SK-N-SH (cell line): ENCODE results near the gene IRAK2. TPM values are rescaled to one million over a fixed set of nuclear protein-coding genes. Genes with fewer than 3 reads are reported as not detected.

Experiments used
- CTCF ChIA-PET: fragments of 300-600, 350-600 bp; formaldehyde crosslinking; extraction: SDS; loops from one replicate; lab custom pipeline; 2021; lab: Yijun Ruan, JAX
- POLR2A ChIA-PET: fragments of 350-600 bp; sonication (Branson Sonifier 250); formaldehyde crosslinking; extraction: SDS; loops from one replicate; lab custom pipeline; 2020; ENCODE audit warnings: antibody characterized with exemption, inconsistent platforms; lab: Yijun Ruan, JAX
- DNase-seq: peaks from one replicate; pipeline ENCODE4 v3.0.0; 2012
- H2AFZ ChIP-seq: fragments of 200-600 bp; sonication (generic); 2 replicates; pipeline ENCODE4 v1.8.1; 2016; ENCODE audit warnings: antibody characterized with exemption, mild to moderate bottlenecking, low read depth
- H3F3A ChIP-seq: fragments of 200-600 bp; sonication (generic); replicated peaks from 2 replicates; pipeline ENCODE3; 2016; ENCODE audit warnings: antibody characterized with exemption, mild to moderate bottlenecking; ENCODE audit not compliant: insufficient read depth
- H3K27ac ChIP-seq, 2 experiments: fragments of 200-500 bp in 1 of 2; fragments of 200-600 bp in 1 of 2; sonication (Bioruptor generic) in 1 of 2; sonication (generic), shearing (Covaris generic) in 1 of 2; 2 replicates each; pipeline versions ENCODE4 v1.5.1 to v1.6.1; 2014 to 2016; ENCODE audit warnings: low read depth in 2 of 2, inconsistent platforms in 1 of 2, low read length in 1 of 2, mild to moderate bottlenecking in 1 of 2, mixed read lengths in 1 of 2
- H3K27me3 ChIP-seq: fragments of 200-600 bp; sonication (generic), shearing (Covaris generic); 2 replicates; pipeline ENCODE4 v1.6.1; 2016; ENCODE audit warnings: mixed run types; ENCODE audit not compliant: insufficient read depth
- H3K36me3 ChIP-seq, 2 experiments: fragments of 200-500 bp in 1 of 2; fragments of 200-600 bp in 1 of 2; sonication (Bioruptor generic) in 1 of 2; sonication (generic) in 1 of 2; replicated peaks in 1 of 2; 2 replicates each; pipeline versions ENCODE3 to v1.5.1; 2014 to 2016; ENCODE audit warnings: low read length in 1 of 2, mild to moderate bottlenecking in 1 of 2; ENCODE audit not compliant: insufficient read depth in 2 of 2, control insufficient read depth in 1 of 2
- H3K4me1 ChIP-seq, 2 experiments: fragments of 200-500 bp in 1 of 2; fragments of 200-600 bp in 1 of 2; sonication (Bioruptor generic) in 1 of 2; sonication (generic), shearing (Covaris generic) in 1 of 2; 2 replicates each; pipeline versions ENCODE4 v1.5.1 to v1.6.1; 2014 to 2016; ENCODE audit warnings: low read depth in 1 of 2, low read length in 1 of 2, mixed run types in 1 of 2; ENCODE audit not compliant: insufficient read depth in 2 of 2, control insufficient read depth in 1 of 2
- H3K4me2 ChIP-seq: fragments of 200-600 bp; sonication (generic), shearing (Covaris generic); 2 replicates; pipeline ENCODE4 v1.6.1; 2017; ENCODE audit warnings: mixed run types
- H3K4me3 ChIP-seq, 2 experiments: fragments of 200-500 bp in 1 of 2; fragments of 200-600 bp in 1 of 2; sonication (Bioruptor generic) in 1 of 2; sonication (generic), shearing (Covaris generic) in 1 of 2; 2 replicates each; pipeline versions ENCODE4 v1.5.1 to v1.8.1; 2014 to 2016; ENCODE audit warnings: low read depth in 2 of 2, inconsistent platforms in 1 of 2, low read length in 1 of 2, mild to moderate bottlenecking in 1 of 2, mixed read lengths in 1 of 2, moderate library complexity in 1 of 2
- H3K79me2 ChIP-seq: fragments of 200-600 bp; sonication (generic); 2 replicates; pipeline ENCODE4 v1.8.1; 2017; ENCODE audit warnings: mild to moderate bottlenecking; ENCODE audit not compliant: insufficient read depth
- H3K9ac ChIP-seq: fragments of 200-600 bp; sonication (generic); 2 replicates; pipeline ENCODE4 v1.6.1; 2017; ENCODE audit warnings: mixed run types
- H3K9me2 ChIP-seq: fragments of 200-600 bp; sonication (generic); 2 replicates; pipeline ENCODE4 v1.6.1; 2017; ENCODE audit warnings: mixed run types
- H3K9me3 ChIP-seq: fragments of 200-600 bp; sonication (generic); 2 replicates; pipeline ENCODE4 v1.6.1; 2017; ENCODE audit warnings: mixed run types, mild to moderate bottlenecking, moderate library complexity
- H4K20me1 ChIP-seq: fragments of 200-600 bp; sonication (generic); 2 replicates; pipeline ENCODE4 v1.6.1; 2017; ENCODE audit warnings: mild to moderate bottlenecking, mixed run types; ENCODE audit not compliant: insufficient read depth
- CHD2 ChIP-seq: fragments of 150-350 bp; IDR thresholded peaks from 2 replicates; pipeline ENCODE4 v1.6.1; 2018; ENCODE audit warnings: low read length; ENCODE audit not compliant: partially characterized antibody
- FOXJ3 ChIP-seq: sonication (generic); formaldehyde crosslinking; IDR thresholded peaks from 2 replicates; pipeline ENCODE4 v1.5.1; 2020; ENCODE audit warnings: mild to moderate bottlenecking, missing genetic modification reagents
- GABPA ChIP-seq: IDR thresholded peaks from 2 replicates; pipeline ENCODE4 v1.4.0; 2012; ENCODE audit warnings: low read depth, mild to moderate bottlenecking
- GATA2 ChIP-seq: sonication (generic); formaldehyde crosslinking; IDR thresholded peaks from 2 replicates; pipeline ENCODE4 v1.5.0; 2020; ENCODE audit warnings: mild to moderate bottlenecking, missing genetic modification reagents
- JUND ChIP-seq: IDR thresholded peaks from 2 replicates; pipeline ENCODE4 v1.4.0; 2012
- MEF2A ChIP-seq: IDR thresholded peaks from 2 replicates; pipeline ENCODE4 v1.4.0; 2012; ENCODE audit warnings: low read depth, borderline replicate concordance
- POLR2AphosphoS5 ChIP-seq: IDR thresholded peaks from 2 replicates; pipeline ENCODE4 v1.6.1; 2012; ENCODE audit warnings: low read depth, low read length
- RAD21 ChIP-seq: IDR thresholded peaks from 2 replicates; pipeline ENCODE4 v1.6.1; 2012; ENCODE audit warnings: mild to moderate bottlenecking, low read length
- REST ChIP-seq: IDR thresholded peaks from 2 replicates; pipeline ENCODE4 v1.6.1; 2012; ENCODE audit warnings: mild to moderate bottlenecking, low read depth, low read length, moderate library complexity
- RFX5 ChIP-seq: IDR thresholded peaks from 2 replicates; pipeline ENCODE4 v1.6.1; 2012; ENCODE audit warnings: mild to moderate bottlenecking, improper control_type of control experiment, low read length
- RXRA ChIP-seq: IDR thresholded peaks from 2 replicates; pipeline ENCODE4 v1.4.0; 2012; ENCODE audit warnings: low read depth, mild to moderate bottlenecking, borderline replicate concordance
- TAF1 ChIP-seq: IDR thresholded peaks from 2 replicates; pipeline ENCODE4 v1.6.1; 2012; ENCODE audit warnings: low read depth, mild to moderate bottlenecking, low read length, moderate library complexity, borderline replicate concordance
- TCF12 ChIP-seq: IDR thresholded peaks from 2 replicates; pipeline ENCODE4 v1.4.0; 2012
- WGBS: methylation state at CpG from one replicate; pipeline ENCODE4 v1.1.6; 2017; ENCODE audit warnings: low lambda C conversion rate; 5-methylcytosine and 5-hydroxymethylcytosine counted together
- polyA plus RNA-seq, 3 experiments: library from polyadenylated mRNA; depleted of rRNA; stranded (reverse); fragments of >200 nt; gene quantifications; 2 replicates each; pipeline ENCODE4 v1.2.3, GENCODE V29; 2012
- TF ChIP-seq, protein P1 (sequence below): IDR thresholded peaks from 2 replicates; pipeline ENCODE4 v1.4.0; 2012; ENCODE audit warnings: low read depth
- TF ChIP-seq, protein P2 (sequence below): IDR thresholded peaks from 2 replicates; pipeline ENCODE4 v1.4.0; 2012; ENCODE audit warnings: low read depth, borderline replicate concordance
- TF ChIP-seq, protein P3 (sequence below): IDR thresholded peaks from 2 replicates; pipeline ENCODE4; 2012
- TF ChIP-seq, protein P4 (sequence below): fragments of 150-350 bp; IDR thresholded peaks from 2 replicates; pipeline ENCODE4 v1.6.1; 2017; ENCODE audit warnings: antibody characterized with exemption, low read length, low read depth, borderline replicate concordance

The IRAK2 gene
- polyA plus RNA-seq, 1 of the 3 experiments (the other 2 are of a cell fraction), result 7.7 TPM

GRCh38 chr3:10154335-10155122, 10.2 kb upstream of the IRAK2 start:
- Histone ChIP-seq H3F3A (peaks cover 14% of the 10 kb centered on the region), H2AFZ (no peak overlapping the region), H3K4me2 (no peak overlapping the region), H3K79me2 (peaks cover 15% of the 10 kb centered on the region; the same call in 1 of the 2 replicates), H3K27ac (no peak overlapping the region), H3K9me2 (no peaks in the 10 kb centered on the region), H3K9ac (no peak overlapping the region), H3K9me3 (no peaks in the 10 kb centered on the region), H3K36me3 (peaks cover 16 to 32% of the 10 kb centered on the region in 2 experiments), H3K27me3 (no peaks in the 10 kb centered on the region), H4K20me1 (no peaks in the 10 kb centered on the region), H3K4me3 (no peak overlapping the region)
- ChIA-PET POLR2A (no interaction called here), CTCF (no interaction called here)
- DNase-seq, result no peak
- WGBS, result 96% methylated on average over 14 of the region's 14 CpGs
- TF ChIP-seq JUND, result no peak
- no peak for TF ChIP-seq FOXJ3 (CRISPR knock-in tag)
- TF ChIP-seq TAF1, result no peak
- no peak for TF ChIP-seq RXRA
- TF ChIP-seq, protein P1, sequence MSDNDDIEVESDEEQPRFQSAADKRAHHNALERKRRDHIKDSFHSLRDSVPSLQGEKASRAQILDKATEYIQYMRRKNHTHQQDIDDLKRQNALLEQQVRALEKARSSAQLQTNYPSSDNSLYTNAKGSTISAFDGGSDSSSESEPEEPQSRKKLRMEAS, result no peak
- no peak for TF ChIP-seq MEF2A
- TF ChIP-seq GABPA, result no peak
- TF ChIP-seq, protein P2, sequence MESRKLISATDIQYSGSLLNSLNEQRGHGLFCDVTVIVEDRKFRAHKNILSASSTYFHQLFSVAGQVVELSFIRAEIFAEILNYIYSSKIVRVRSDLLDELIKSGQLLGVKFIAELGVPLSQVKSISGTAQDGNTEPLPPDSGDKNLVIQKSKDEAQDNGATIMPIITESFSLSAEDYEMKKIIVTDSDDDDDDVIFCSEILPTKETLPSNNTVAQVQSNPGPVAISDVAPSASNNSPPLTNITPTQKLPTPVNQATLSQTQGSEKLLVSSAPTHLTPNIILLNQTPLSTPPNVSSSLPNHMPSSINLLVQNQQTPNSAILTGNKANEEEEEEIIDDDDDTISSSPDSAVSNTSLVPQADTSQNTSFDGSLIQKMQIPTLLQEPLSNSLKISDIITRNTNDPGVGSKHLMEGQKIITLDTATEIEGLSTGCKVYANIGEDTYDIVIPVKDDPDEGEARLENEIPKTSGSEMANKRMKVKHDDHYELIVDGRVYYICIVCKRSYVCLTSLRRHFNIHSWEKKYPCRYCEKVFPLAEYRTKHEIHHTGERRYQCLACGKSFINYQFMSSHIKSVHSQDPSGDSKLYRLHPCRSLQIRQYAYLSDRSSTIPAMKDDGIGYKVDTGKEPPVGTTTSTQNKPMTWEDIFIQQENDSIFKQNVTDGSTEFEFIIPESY, result no peak
- no peak for TF ChIP-seq TCF12
- TF ChIP-seq, all 33 proteins: peak for 0
- no peaks in the 10 kb centered on the region; a peak in 1 of 4 replicates for H3K4me1 ChIP-seq

- POLR2A ChIA-PET, result no interaction called here
- Histone ChIP-seq H3K4me2 (no peak overlapping the region), H3K79me2 (peaks cover 9% of the 10 kb centered on the region; the same call in 1 of the 2 replicates), H3F3A (peaks cover 16% of the 10 kb centered on the region), H3K4me1 (peaks cover under 1 to 2% of the 10 kb centered on the region in 2 experiments; a peak in 2 of 4 replicates), H3K4me3 (no peak overlapping the region), H3K9me3 (no peaks in the 10 kb centered on the region), H3K36me3 (peaks cover 10 to 26% of the 10 kb centered on the region in 2 experiments), H4K20me1 (no peaks in the 10 kb centered on the region), H3K9me2 (no peaks in the 10 kb centered on the region), H3K9ac (no peak overlapping the region), H3K27ac (no peak overlapping the region), H2AFZ (no peak overlapping the region), H3K27me3 (no peaks in the 10 kb centered on the region)
- 98% methylated on average over 4 of the region's 4 CpGs for WGBS
- DNase-seq, result no peak
- CTCF ChIA-PET, result no interaction called here
- TF ChIP-seq GATA2 (CRISPR knock-in tag), result no peak
- TF ChIP-seq, protein P2, result no peak
- TF ChIP-seq REST, result no peak
- TF ChIP-seq FOXJ3 (CRISPR knock-in tag), result no peak
- no peak for TF ChIP-seq RAD21
- TF ChIP-seq, protein P3, sequence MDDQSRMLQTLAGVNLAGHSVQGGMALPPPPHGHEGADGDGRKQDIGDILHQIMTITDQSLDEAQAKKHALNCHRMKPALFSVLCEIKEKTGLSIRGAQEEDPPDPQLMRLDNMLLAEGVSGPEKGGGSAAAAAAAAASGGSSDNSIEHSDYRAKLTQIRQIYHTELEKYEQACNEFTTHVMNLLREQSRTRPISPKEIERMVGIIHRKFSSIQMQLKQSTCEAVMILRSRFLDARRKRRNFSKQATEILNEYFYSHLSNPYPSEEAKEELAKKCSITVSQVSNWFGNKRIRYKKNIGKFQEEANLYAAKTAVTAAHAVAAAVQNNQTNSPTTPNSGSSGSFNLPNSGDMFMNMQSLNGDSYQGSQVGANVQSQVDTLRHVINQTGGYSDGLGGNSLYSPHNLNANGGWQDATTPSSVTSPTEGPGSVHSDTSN, result no peak
- no peak for TF ChIP-seq MEF2A
- TF ChIP-seq POLR2AphosphoS5, result no peak
- no peak for TF ChIP-seq CHD2
- TF ChIP-seq, protein P4, sequence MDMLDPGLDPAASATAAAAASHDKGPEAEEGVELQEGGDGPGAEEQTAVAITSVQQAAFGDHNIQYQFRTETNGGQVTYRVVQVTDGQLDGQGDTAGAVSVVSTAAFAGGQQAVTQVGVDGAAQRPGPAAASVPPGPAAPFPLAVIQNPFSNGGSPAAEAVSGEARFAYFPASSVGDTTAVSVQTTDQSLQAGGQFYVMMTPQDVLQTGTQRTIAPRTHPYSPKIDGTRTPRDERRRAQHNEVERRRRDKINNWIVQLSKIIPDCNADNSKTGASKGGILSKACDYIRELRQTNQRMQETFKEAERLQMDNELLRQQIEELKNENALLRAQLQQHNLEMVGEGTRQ, result no peak
- no peak for TF ChIP-seq RFX5
Measured at GRCh38 chr3:10155123-10155472, 9.6 kb upstream of the IRAK2 start.
